Caki2 (cell line): Measurements from ENCODE around the gene WNK4. TPM values are rescaled to one million over a fixed set of nuclear protein-coding genes. Genes with fewer than 3 reads are reported as not detected.
"Not testable (repeated sequence)": the region's sequence is repeated elsewhere in the genome, so short reads cannot be mapped to it uniquely, and the experiment has no call there.

Experiments
- DNase-seq: peaks from one replicate; pipeline ENCODE4 v3.0.0-alpha.2; 2015; ENCODE audit warnings: low read depth
- in situ Hi-C: cut with HindIII; loops from 2 replicates; pipeline ENCODE4 v1.10.0; 2016; ENCODE audit warnings: low sequenced_read_pairs, low pct_unique_long_range_greater_than_20kb, mixed read lengths
- total RNA-seq: library from RNA; depleted of rRNA; stranded (reverse); fragments of >200 nt; shearing (Covaris generic); gene quantifications from 2 replicates; pipeline ENCODE4 v1.2.3, GENCODE V29; 2014; ENCODE audit warnings: low replicate concordance

The WNK4 gene
- total RNA-seq, 1 experiment from 2014 or later: not detected

DNA sequence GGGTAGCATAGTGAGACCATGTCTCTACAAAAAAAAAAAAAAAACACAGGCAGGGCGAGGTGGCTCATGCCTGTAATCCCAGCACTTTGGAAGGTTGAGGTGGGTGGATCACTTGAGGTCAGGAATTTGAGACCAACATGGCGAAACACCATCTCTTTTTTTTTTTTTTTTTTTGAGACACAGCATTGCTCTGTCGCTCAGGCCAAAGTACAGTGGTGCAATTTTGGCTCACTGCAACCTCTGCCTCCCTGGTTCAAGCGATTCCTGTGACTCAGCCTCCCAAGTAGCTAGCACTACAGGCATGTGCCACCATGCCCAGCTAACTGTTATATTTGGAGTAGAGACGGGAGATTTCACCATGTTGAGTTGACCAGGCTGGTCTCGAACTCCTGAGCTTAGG, 14.3 kb upstream of the WNK4 start:
- in situ Hi-C loops: no loop called here
- DNase-seq: no peak

GRCh38 chr17:42767512-42767911, 12.9 kb upstream of the WNK4 start:
- in situ Hi-C loops: no loop called here

GRCh38 chr17:42768006-42768405, 12.4 kb upstream of the WNK4 start:
- in situ Hi-C loops, DNase-seq: not testable (repeated sequence)

More at GRCh38 chr17:42767512-42767911, 12.9 kb upstream of the WNK4 start:
- no peak for DNase-seq

GRCh38 chr17:42769964-42770363, 10.4 kb upstream of the WNK4 start:
- in situ Hi-C loops, DNase-seq: not testable (repeated sequence)

DNA sequence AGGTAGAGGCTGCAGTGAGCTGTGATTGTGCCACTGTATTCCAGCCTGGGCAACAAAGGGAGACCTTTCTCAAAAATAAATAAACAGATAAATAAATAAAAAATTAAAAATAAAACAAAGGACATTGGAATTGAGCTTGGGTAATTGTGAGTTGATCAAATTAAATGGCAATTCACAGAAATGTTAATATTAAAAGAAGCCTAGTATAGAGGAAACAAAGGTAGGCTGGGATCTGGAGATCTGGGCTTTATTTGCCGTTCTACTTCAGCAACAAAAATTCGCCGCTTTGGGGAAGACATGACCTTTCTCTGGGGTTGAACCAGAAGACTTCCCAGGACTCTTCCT, 7.5 kb upstream of the WNK4 start:
- in situ Hi-C loops: no loop called here

GRCh38 chr17:42773290-42774035, 6.9 kb upstream of the WNK4 start, which contains the start of gene VPS25:
TSS of gene VPS25 (plus strand) at chr17:42773449. CDS start at chr17:42773476, 27 bp downstream.
- peak; percentile 80 for DNase-seq
- in situ Hi-C loops: no loop called here

More for the DNA sequence above, 7.5 kb upstream of the WNK4 start:
- DNase-seq: no peak

DNA sequence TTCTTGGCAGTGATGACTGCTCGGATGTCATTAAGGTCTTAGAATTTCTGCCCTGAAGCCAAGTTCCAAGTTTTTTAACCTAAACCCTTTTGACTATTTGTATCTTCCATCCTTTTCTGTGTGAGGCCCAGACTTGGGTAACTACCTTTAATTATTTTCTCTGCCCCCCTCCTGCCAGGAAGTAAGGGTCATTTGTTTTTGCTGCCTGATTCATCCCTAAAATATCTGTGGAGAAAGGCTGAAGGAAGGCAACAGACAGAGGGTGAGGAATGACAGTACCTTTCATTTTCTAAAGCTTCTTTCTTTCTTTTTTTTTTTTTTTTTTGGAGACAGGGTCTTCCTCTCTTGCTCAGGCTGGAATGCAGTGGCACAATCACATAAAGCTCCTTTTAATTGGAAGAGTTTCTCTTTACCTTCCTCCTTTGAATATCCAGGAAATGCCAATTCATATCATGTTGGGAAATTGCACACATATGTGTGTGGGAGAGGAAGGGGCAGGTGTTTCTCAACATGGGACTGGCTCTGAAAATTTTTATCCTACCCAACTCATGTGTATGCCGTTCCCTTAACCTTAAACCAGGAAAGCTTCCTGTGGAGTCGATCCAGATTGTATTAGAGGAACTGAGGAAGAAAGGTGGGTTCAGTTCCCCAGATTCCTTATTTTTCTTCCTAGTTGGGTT, 6.2 kb upstream of the WNK4 start:
- DNase-seq: peak; percentile 53
- in situ Hi-C loops: no loop called here

DNA sequence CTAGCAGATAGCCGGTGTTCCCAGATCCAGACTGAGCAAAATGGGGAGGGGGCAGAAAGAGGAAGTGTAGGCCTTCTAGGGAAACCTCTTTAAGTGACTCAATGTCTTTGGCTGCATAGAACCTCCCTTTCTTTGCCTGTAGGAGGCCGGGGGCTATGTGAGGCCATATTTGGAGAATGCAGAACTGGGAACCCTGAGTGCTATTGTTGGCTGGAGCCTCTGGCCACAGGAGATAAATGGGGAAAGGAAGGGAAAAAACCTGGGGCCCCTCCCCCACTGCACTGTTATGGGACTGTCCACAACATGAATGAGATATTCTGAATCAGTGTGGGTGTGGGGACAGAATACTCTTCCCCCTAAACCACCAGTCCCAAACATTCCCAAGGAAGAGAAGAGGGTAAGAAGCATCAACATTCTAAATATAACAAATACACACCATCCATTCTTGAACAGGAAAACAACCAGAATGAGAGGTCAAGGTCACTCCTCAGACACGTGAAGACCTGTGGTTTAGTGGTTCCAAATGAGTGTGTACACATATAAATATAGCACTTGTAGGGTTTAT, 4.8 kb upstream of the WNK4 start:
- DNase-seq: peak; percentile 12
- in situ Hi-C loops: no loop called here

DNA sequence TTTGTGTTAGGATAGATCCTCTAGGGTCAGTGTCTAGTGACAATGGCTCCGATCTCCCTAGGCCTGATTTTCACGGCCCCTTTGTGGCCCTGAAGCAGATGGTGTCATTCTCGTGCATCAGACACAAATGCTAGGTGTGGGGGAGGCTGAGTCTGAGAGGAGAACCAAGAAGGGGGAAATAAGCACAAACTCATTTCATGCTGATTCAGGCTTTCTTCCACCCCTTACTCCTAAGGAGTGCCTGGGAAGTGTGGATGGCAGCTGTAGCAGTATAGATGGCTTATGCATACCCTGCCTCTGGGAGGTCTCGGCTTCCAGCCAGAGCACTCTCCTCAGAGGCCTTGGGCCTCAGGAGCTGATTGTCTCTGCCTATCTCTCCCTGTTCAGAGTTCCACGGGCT, 1.8 kb upstream of the WNK4 start:
- no peak for DNase-seq
- in situ Hi-C loops: no loop called here

DNA sequence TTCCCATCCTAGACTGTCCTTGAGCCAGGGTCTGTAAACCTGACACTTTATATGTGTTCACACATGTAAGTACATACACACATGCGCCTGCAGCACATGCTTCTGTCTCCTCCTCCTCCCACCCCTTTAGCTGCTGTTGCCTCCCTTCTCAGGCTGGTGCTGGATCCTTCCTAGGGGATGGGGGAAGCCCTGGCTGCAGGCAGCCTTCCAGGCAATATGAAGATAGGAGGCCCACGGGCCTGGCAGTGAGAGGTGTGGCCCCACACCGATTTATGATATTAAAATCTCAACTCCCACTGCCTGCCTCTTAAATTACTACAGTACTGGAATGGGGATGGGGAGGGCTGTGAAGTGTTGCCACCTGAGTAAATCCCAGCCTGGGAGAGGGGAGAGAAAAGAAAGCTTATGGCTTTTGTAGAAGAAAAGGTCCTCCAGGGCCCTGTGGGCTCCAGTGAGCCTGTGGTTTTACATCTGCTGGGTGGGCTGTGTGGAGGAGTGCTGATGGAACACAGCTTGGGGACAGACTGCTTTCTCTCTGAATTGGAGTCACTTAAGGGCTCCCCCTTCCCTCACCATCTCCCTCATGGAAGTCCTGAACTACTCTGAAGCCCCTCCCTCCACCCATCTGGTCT, 990 bp upstream of the WNK4 start:
- in situ Hi-C loops: no loop called here
- no peak for DNase-seq

DNA sequence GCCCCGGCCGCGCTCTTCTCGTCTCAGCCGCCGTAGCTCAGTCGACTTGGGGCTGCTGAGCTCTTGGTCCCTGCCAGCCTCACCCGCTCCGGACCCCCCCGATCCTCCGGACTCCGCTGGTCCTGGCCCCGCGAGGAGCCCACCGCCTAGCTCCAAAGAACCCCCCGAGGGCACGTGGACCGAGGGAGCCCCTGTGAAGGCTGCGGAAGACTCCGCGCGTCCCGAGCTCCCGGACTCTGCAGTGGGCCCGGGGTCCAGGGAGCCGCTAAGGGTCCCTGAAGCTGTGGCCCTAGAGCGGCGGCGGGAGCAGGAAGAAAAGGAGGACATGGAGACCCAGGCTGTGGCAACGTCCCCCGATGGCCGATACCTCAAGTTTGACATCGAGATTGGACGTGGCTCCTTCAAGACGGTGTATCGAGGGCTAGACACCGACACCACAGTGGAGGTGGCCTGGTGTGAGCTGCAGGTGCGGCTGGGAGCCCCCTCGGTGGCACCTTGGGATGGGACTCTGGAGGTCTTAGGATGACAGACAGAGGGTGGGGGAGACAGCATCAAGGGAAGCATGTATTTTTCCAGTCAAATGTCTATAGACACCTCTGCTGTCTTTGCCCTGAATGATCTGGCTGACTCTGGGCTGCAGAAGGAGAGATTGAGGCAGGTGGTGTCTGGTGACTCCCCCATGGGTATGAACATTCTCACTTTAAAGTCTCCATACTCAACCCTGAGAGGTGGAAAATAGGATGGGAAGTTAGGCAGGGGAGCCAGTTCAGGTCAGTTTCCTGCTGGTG, 635 bp downstream of the WNK4 start:
- no peak for DNase-seq
- in situ Hi-C loops: no loop called here

- in situ Hi-C loops: no loop called here
- DNase-seq: no peak
Observed at GRCh38 chr17:42781639-42782165, 1.3 kb downstream of the WNK4 start.

GRCh38 chr17:42782166-42783061, 2.0 kb downstream of the WNK4 start:
- no peak for DNase-seq
- in situ Hi-C loops: no loop called here

DNA sequence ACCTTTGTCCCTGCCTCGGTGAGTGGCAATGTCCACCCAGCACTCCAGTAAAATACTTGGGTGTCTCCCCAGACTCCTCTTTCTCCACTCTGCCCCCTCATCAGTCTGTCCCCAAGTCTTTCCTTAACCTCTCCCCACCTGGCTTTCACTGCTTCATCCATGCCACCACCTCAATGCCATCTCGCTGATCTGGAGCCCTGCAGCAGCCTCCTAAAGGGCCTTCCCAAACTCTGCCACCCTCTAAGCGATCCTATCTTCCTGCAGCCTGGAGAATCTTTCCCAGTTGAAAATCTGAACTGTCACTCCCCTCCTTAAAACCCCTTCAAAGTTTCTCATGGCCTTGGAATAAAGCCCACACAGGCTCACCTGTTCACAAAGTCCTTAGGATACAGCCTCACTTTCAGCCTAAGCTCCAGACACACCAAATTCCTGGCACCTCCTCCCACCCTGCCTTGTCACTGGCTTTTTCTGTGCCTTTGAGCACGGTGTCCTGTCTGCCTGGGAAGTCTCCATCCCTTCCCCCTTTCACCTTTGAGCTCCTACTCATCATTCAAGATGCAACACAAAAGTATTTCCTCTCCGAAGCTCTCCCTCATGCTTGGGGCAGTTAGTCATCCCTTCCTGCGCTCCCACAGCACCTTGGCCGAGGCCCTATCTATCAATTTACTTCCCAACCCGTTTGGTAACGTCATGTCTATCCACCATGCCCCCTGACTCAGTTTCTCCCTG, 2.8 kb downstream of the WNK4 start:
- DNase-seq: peak; percentile 52
- in situ Hi-C loops: no loop called here

DNA sequence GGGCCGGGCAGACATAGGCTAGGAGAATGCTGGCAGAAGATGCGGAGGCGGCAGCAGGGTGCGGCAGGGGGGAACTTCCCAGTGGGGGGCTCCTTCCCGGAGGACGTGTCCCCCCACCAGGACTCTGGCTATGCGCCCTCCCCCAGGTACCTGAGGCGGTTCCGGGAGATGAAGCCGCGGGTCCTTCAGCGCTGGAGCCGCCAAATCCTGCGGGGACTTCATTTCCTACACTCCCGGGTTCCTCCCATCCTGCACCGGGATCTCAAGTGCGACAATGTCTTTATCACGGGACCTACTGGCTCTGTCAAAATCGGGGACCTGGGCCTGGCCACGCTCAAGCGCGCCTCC, 3.4 kb downstream of the WNK4 start:
- in situ Hi-C loops: no loop called here
- DNase-seq: no peak

- in situ Hi-C loops: no loop called here
- DNase-seq: no peak
Observed at GRCh38 chr17:42784409-42784808, 4.0 kb downstream of the WNK4 start.
